Esophagus mucosa (tissue), 1 donor: ENCODE results near the gene HDAC7. TPM values are rescaled to one million over a fixed set of nuclear protein-coding genes. Genes with fewer than 3 reads are reported as not detected.

Experiments
- ATAC-seq: fragments of 200-7000 bp; cut with Tn5 transposase; one replicate; pipeline ENCODE4 v1.9.1; 2020
- total RNA-seq: library from RNA; stranded (reverse); gene quantifications from one replicate; pipeline ENCODE4 v1.2.4, GENCODE V29; 2023
- donor health status: DM: yes; HTN: yes; CAD: no.

HDAC7 gene
- total RNA-seq, 1 donor from 2014 or later: 25.1 TPM

- no peak for ATAC-seq
Observed at GRCh38 chr12:47777741-47778558, 41.8 kb downstream of the HDAC7 start.

GRCh38 chr12:47777151-47777550, 42.6 kb downstream of the HDAC7 start:
- ATAC-seq: no peak

GRCh38 chr12:47776471-47777143, 43.1 kb downstream of the HDAC7 start:
- ATAC-seq: no peak

- ATAC-seq: no peak
Observed at GRCh38 chr12:47775100-47775911, 44.4 kb downstream of the HDAC7 start.

GRCh38 chr12:47774663-47775062, 45.0 kb downstream of the HDAC7 start:
- ATAC-seq: no peak

- no peak for ATAC-seq
Observed at GRCh38 chr12:47773858-47774580, 45.7 kb downstream of the HDAC7 start.

- peak; percentile 79 for ATAC-seq
Observed at GRCh38 chr12:47773062-47773857, 46.4 kb downstream of the HDAC7 start, which contains the start of gene SLC48A1. SLC48A1 (plus strand) TSS chr12:47773238; CDS start chr12:47773305, 67 bp downstream.

GRCh38 chr12:47772738-47773061, 47.0 kb downstream of the HDAC7 start:
- ATAC-seq: no peak

- ATAC-seq: no peak
Observed at GRCh38 chr12:47772094-47772660, 47.5 kb downstream of the HDAC7 start.

- no peak for ATAC-seq
Observed at GRCh38 chr12:47771304-47771703, 48.4 kb downstream of the HDAC7 start.

GRCh38 chr12:47770086-47770726, 49.5 kb downstream of the HDAC7 start:
- ATAC-seq: no peak

GRCh38 chr12:47769234-47770085, 50.2 kb downstream of the HDAC7 start:
- no peak for ATAC-seq

- no peak for ATAC-seq
Observed at GRCh38 chr12:47768323-47768811, 51.3 kb downstream of the HDAC7 start.

GRCh38 chr12:47767216-47767724, 52.4 kb downstream of the HDAC7 start:
- peak; percentile 55 for ATAC-seq

- ATAC-seq: no peak
Observed at GRCh38 chr12:47766502-47767215, 53.0 kb downstream of the HDAC7 start.

GRCh38 chr12:47763481-47764346, 56.0 kb downstream of the HDAC7 start:
- peak; percentile 68 for ATAC-seq

GRCh38 chr12:47762850-47763465, 56.7 kb downstream of the HDAC7 start:
- ATAC-seq: no peak
